Upper lobe of left lung (tissue), 6 donors: ENCODE results near the gene CATSPER3. TPM values are rescaled to one million over a fixed set of nuclear protein-coding genes. Genes with fewer than 3 reads are reported as not detected.

Experiments used
- ATAC-seq, 2 donors: fragments of 200-7000 bp; cut with Tn5 transposase; one replicate each; pipeline ENCODE4 v1.9.1; 2022; ENCODE audit warnings: mild to moderate bottlenecking in 2 of 2, moderate library complexity in 2 of 2; ENCODE audit not compliant: low FRiP score in 2 of 2
- DNase-seq, 2 donors: peaks; one replicate each; pipeline ENCODE4 v3.0.0-alpha.2; 2019 to 2020
- H3K27ac ChIP-seq, 4 donors: fragments of 200-600 bp; sonication (generic); one replicate each; pipeline ENCODE4 v1.5.1; 2016 to 2019
- H3K27me3 ChIP-seq, 4 donors: fragments of 200-600 bp; sonication (generic); one replicate each; pipeline ENCODE4 v1.5.1; 2017 to 2019
- H3K36me3 ChIP-seq, 4 donors: fragments of 200-600 bp; sonication (generic); one replicate each; pipeline ENCODE4 v1.5.1; 2016 to 2019
- H3K4me1 ChIP-seq, 4 donors: fragments of 200-600 bp; sonication (generic); one replicate each; pipeline ENCODE4 v1.5.1; 2018 to 2019
- H3K4me3 ChIP-seq, 4 donors: fragments of 200-600 bp; sonication (generic); one replicate each; pipeline ENCODE4 v1.5.1; 2017 to 2019; ENCODE audit warnings: mild to moderate bottlenecking in 2 of 4, moderate library complexity in 1 of 4
- H3K9me3 ChIP-seq, 4 donors: fragments of 200-600 bp; sonication (generic); one replicate each; pipeline ENCODE4 v1.5.1; 2018 to 2019
- CTCF ChIP-seq, 6 experiments: fragments of 450-650 bp in 4 of 6; fragments of 200-600 bp in 2 of 6; sonication (generic) in 2 of 6; IDR thresholded peaks; one replicate each; pipeline ENCODE4 v1.5.1; 2016 to 2019; ENCODE audit warnings: antibody characterized with exemption in 6 of 6
- EP300 ChIP-seq, 4 donors: sonication (generic); formaldehyde crosslinking; IDR thresholded peaks; one replicate each; pipeline ENCODE4 v1.5.1; 2017; ENCODE audit warnings: antibody characterized with exemption in 4 of 4, control low read depth in 2 of 4
- POLR2A ChIP-seq, 4 donors: fragments of 450-650 bp; IDR thresholded peaks; one replicate each; pipeline ENCODE4 v1.5.1; 2016 to 2017; ENCODE audit warnings: antibody characterized with exemption in 4 of 4, mild to moderate bottlenecking in 2 of 4
- POLR2AphosphoS5 ChIP-seq, 2 donors: sonication (generic); formaldehyde crosslinking; IDR thresholded peaks; one replicate each; pipeline ENCODE4 v1.5.1; 2017; ENCODE audit warnings: antibody characterized with exemption in 2 of 2
- WGBS, 2 donors: methylation state at CpG; one replicate each; pipeline ENCODE4 v1.1.5; 2017 to 2018; 5-methylcytosine and 5-hydroxymethylcytosine counted together
- total RNA-seq, 6 donors: library from RNA; depleted of rRNA in 4 of 6; stranded (reverse); fragments of >200 nt in 4 of 6; gene quantifications; one replicate each; pipeline versions ENCODE4 v1.1.0 to v1.2.1, GENCODE V29; 2016 to 2021
- donor health status: DM: no; HTN: no; CAD: no; lungs with moderate emphysema.
- donor health status: DM: no; HTN: yes; CAD: no; lungs with severe emphysema.

CATSPER3 gene
- total RNA-seq, 6 donors from 2014 or later = 0.67 to 1.7 TPM; not detected in 4

DNA sequence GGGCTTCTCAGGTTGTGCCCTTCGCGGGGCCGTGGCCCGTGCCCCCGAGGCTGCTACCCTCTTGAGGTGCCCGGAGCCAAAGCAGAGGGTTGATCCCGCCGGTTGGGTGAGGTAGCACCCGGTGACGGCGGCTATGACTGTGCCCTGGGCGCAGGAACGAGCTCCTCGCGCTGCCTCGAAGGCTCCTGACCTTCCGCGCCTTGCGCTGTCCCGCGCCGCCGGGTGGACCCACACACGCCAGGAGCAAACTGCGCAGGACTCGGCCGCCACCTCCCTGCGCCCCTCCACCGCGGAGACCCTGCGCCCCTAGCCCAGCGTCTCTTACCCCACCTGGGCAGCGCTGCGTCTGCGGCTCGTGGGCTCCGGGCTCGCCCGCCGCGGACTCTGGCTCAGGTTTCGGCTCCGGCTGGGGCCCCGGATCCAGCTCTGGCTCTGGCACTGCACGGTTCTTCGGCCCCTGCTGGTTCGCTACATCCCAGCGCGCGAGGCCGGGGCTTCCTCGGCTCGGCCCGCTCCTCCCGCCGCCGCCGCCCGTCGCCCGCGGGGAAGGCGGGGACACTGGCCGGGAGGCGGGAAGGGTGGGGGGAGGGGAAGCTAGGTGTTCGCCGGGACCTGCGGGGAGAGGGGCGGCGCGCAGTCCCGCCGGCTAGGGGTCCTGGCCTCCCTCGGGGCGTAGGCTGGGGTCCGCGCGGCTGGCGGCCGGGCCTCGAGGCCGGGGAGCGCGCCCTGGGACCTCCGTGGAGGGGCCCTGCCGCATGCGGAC, 71.7 kb downstream of the CATSPER3 start:
- peak in 1 of 2 donors; percentile 30 for ATAC-seq

GRCh38 chr5:135040034-135040332, 72.3 kb downstream of the CATSPER3 start:
- peak in 1 of 2 donors; percentile 15 for DNase-seq
- no peak for TF ChIP-seq POLR2AphosphoS5 (IDR thresholded peaks at IDR 0.05)
- TF ChIP-seq POLR2A (IDR thresholded peaks at IDR 0.05) = no peak
- no peak for TF ChIP-seq CTCF (IDR thresholded peaks at IDR 0.05)
- no peaks in the 10 kb centered on the region for H3K36me3 ChIP-seq
- WGBS, 2 donors = 9 to 20% methylated on average over 6 to 7 of the region's 11 CpGs
- no peaks in the 10 kb centered on the region for H3K9me3 ChIP-seq
- no peak for ATAC-seq
- peak overlapping the region in 1 of 4 donors; percentile 11 for H3K4me3 ChIP-seq
- H3K27ac ChIP-seq = no peak overlapping the region
- peaks cover 12 to 23% (median 18%) of the 10 kb centered on the region in 4 donors for H3K4me1 ChIP-seq
- H3K27me3 ChIP-seq = peaks cover 0 to 65% (median 38%) of the 10 kb centered on the region in 4 donors

More for the DNA sequence above, 71.7 kb downstream of the CATSPER3 start:
- H3K4me3 ChIP-seq = peak overlapping the region in 2 of 4 donors; percentile 11 to 22
- 9% methylated on average over 12 to 20 of the region's 87 CpGs for WGBS, 2 donors
- no peaks in the 10 kb centered on the region for H3K36me3 ChIP-seq
- no peaks in the 10 kb centered on the region for H3K9me3 ChIP-seq
- peaks cover 0 to 69% (median 40%) of the 10 kb centered on the region in 4 donors for H3K27me3 ChIP-seq
- no peak overlapping the region for H3K27ac ChIP-seq
- peaks cover 13 to 28% (median 20%) of the 10 kb centered on the region in 4 donors for H3K4me1 ChIP-seq
- peak in 1 of 2 donors; percentile 85 for DNase-seq
- TF ChIP-seq CTCF (IDR thresholded peaks at IDR 0.05) (no peak), POLR2A (IDR thresholded peaks at IDR 0.05) (no peak), EP300 (IDR thresholded peaks at IDR 0.05) (no peak), POLR2AphosphoS5 (IDR thresholded peaks at IDR 0.05) (no peak)

DNA sequence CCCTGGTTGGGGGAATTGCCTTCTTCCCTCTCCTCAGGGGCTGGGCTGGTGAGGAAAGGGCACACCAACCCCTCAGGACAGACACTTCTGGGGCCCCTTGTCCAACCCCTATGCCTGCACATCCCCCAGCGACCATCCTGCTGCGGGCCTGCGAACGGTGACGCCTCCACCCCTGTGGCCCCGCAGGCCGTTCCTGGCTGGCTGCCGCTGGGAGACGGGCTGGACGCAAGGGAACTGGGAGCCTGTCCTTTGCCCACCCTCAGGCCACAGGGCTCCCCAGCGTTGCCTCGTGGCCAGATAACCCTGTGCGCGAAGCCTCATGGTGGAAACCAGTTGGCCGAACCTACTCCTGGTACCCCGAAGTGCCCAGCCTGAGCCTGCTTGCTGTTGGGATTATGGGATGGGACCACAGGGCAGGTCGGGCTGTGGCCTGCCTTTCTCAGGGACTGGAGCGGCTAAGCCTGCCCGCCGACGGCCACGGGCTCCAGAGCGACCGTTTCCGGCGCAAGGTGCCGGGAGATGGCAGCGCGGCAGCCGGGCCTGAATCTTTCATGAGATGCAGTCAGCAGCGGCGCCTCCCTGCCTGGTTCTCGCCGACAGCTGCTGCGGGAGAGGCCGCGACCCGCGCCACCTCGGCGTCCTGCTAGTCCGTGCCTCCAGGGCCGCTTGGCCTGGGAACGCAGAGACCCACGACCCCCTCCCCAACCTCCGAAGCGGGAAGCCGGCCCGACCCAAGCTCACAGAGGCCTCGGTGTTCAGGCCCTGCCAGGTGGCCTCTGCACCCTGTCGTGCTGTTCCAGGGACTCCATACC, 72.8 kb downstream of the CATSPER3 start:
- no peak overlapping the region for H3K4me3 ChIP-seq

DNA sequence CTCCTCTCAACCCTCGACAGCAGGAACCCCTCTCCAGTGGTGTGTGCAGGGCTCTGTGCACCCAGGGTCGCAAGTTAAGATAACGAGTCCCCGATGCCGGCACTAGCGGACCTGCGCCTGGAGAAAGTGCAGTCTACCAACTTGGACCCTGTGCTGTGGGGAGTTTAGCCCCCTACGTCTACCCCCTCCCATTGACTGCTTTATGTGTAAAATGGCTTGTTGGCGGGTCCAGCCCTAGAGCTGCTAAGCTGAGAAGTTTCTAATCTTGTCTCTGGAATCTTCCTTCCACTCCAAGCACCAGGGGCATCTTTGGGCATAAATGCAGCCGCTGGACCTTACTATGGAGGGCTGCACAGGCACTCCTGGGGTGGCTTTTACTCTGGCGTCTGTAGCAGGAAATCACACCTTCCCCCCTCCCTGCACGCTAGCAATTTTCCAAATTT, 73.5 kb downstream of the CATSPER3 start:
- DNase-seq (no peak), ATAC-seq (no peak)
- Histone ChIP-seq H3K27ac (no peak overlapping the region), H3K27me3 (peaks cover 0 to 57% (median 34%) of the 10 kb centered on the region in 4 donors), H3K4me1 (peaks cover 12 to 22% (median 18%) of the 10 kb centered on the region in 4 donors), H3K36me3 (no peaks in the 10 kb centered on the region), H3K4me3 (no peak overlapping the region), H3K9me3 (no peaks in the 10 kb centered on the region)
- TF ChIP-seq POLR2AphosphoS5 (IDR thresholded peaks at IDR 0.05) (no peak), EP300 (IDR thresholded peaks at IDR 0.05) (no peak), POLR2A (IDR thresholded peaks at IDR 0.05) (no peak), CTCF (IDR thresholded peaks at IDR 0.05) (no peak)
- 19 to 39% methylated on average over 4 to 11 of the region's 12 CpGs for WGBS, 2 donors

More for the DNA sequence above, 72.8 kb downstream of the CATSPER3 start:
- no peak for TF ChIP-seq CTCF (IDR thresholded peaks at IDR 0.05)
- no peak for TF ChIP-seq EP300 (IDR thresholded peaks at IDR 0.05)
- TF ChIP-seq POLR2A (IDR thresholded peaks at IDR 0.05) = no peak
- no peak for TF ChIP-seq POLR2AphosphoS5 (IDR thresholded peaks at IDR 0.05)
- ATAC-seq (no peak), DNase-seq (peak in 1 of 2 donors; percentile 82)
- Histone ChIP-seq H3K36me3 (no peaks in the 10 kb centered on the region), H3K27ac (no peak overlapping the region), H3K27me3 (peaks cover 0 to 60% (median 34%) of the 10 kb centered on the region in 4 donors), H3K9me3 (no peaks in the 10 kb centered on the region), H3K4me1 (peaks cover 12 to 22% (median 18%) of the 10 kb centered on the region in 4 donors)
- WGBS, 2 donors = 2 to 8% methylated on average over 18 to 23 of the region's 51 CpGs
